ENCODE results near the gene LYPD8. TPM values are rescaled to one million over a fixed set of nuclear protein-coding genes. Genes with fewer than 3 reads are reported as not detected.
"Not testable (repeated sequence)": the region's sequence is repeated elsewhere in the genome, so short reads cannot be mapped to it uniquely, and the experiment has no call there.

The LYPD8 gene
- total and polyA plus RNA-seq, 2 experiments from 2014 or later: not detected

DNA sequence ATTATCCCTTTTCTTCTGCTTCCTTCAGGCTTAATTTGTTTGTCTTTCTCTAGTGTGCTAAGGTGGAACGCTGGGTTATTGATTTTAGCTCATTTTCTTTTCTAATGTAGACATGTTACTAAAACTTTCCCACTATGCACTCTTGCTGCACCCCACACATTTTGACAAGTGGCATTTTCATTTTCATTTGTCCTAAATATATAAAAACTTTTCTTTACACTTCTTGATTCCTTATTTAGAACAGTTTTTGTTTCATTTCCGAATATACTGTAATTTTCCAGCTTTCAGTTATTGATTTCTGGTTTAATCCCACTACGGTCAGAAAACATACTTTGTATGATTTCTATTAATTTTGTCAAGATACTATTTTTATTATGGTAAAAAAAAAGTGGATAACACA is 44.9 kb upstream of the LYPD8 start:
- Histone ChIP-seq H3K4me1 (ENCODE audit: insufficient read depth) (no peaks in the 10 kb centered on the region), H3F3A (replicated peaks; ENCODE audit: low read depth) (no peaks in the 10 kb centered on the region), H3K27me3 (ENCODE audit: insufficient read depth) (no peaks in the 10 kb centered on the region), H3K9me2 (ENCODE audit: insufficient read depth) (no peaks in the 10 kb centered on the region), H3K36me3 (ENCODE audit: insufficient read depth) (0 out of 2 replicates have a peak, but pooled peaks cover 3% of the 10 kb centered on the region), H3K79me2 (replicated peaks; ENCODE audit: insufficient read depth) (no peaks in the 10 kb centered on the region), H3K4me2 (no peak overlapping the region), H4K20me1 (replicated peaks; ENCODE audit: insufficient read depth) (no peaks in the 10 kb centered on the region), H2AFZ (no peak overlapping the region), H3K27ac (ENCODE audit: low read depth) (no peak overlapping the region), H3K4me3 (no peak overlapping the region)
- H3K27ac Mint-ChIP-seq: no peak overlapping the region
- peaks cover 94% of the 10 kb centered on the region for H3K9me3 Mint-ChIP-seq
- peaks cover 16% of the 10 kb centered on the region for H3K36me3 Mint-ChIP-seq (ENCODE audit: low read depth)
- no peak for DNase-seq (ENCODE audit: low spot score)
- no peak overlapping the region for H3K4me3 Mint-ChIP-seq
- no peak for ATAC-seq
- H3K27me3 Mint-ChIP-seq (ENCODE audit: insufficient read depth, low read depth, poor library complexity): peaks cover 6% of the 10 kb centered on the region
- H3K4me1 Mint-ChIP-seq: no peaks in the 10 kb centered on the region
- TF ChIP-seq CREB1 (CRISPR knock-in tag; IDR thresholded peaks at IDR 0.05; ENCODE audit: low read depth) (no peak), STAT1 (IDR thresholded peaks at IDR 0.05; ENCODE audit: unreplicated experiment) (no peak), NANOG (IDR thresholded peaks at IDR 0.05; ENCODE audit: borderline replicate concordance) (no peak)
- TF ChIP-seq, protein P1, sequence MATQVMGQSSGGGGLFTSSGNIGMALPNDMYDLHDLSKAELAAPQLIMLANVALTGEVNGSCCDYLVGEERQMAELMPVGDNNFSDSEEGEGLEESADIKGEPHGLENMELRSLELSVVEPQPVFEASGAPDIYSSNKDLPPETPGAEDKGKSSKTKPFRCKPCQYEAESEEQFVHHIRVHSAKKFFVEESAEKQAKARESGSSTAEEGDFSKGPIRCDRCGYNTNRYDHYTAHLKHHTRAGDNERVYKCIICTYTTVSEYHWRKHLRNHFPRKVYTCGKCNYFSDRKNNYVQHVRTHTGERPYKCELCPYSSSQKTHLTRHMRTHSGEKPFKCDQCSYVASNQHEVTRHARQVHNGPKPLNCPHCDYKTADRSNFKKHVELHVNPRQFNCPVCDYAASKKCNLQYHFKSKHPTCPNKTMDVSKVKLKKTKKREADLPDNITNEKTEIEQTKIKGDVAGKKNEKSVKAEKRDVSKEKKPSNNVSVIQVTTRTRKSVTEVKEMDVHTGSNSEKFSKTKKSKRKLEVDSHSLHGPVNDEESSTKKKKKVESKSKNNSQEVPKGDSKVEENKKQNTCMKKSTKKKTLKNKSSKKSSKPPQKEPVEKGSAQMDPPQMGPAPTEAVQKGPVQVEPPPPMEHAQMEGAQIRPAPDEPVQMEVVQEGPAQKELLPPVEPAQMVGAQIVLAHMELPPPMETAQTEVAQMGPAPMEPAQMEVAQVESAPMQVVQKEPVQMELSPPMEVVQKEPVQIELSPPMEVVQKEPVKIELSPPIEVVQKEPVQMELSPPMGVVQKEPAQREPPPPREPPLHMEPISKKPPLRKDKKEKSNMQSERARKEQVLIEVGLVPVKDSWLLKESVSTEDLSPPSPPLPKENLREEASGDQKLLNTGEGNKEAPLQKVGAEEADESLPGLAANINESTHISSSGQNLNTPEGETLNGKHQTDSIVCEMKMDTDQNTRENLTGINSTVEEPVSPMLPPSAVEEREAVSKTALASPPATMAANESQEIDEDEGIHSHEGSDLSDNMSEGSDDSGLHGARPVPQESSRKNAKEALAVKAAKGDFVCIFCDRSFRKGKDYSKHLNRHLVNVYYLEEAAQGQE (IDR thresholded peaks at IDR 0.05; ENCODE audit: unreplicated experiment): no peak

DNA sequence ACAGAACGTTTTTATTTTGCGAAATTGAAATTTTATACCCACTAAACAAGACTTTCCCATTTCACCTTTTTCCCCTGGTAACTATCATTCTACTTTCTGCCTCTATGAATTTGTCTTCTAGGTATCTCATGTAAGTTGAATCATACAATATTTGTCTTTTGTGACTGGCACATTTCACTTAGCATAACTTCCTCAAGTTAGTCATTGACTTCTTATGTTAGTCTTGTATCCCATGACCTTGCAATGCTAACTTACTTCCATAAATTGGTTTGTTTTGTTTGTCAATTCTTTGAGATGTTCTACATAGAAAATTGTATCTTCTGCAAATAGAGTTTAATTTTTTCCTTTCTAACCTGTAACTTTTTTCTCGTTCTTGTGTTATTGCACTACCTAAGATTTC is 43.2 kb upstream of the LYPD8 start:
- Mint-ChIP-seq H3K27me3 (ENCODE audit: insufficient read depth, low read depth, poor library complexity) (peaks cover 2% of the 10 kb centered on the region), H3K4me3 (no peak overlapping the region), H3K4me1 (no peaks in the 10 kb centered on the region), H3K36me3 (ENCODE audit: low read depth) (peaks cover 8% of the 10 kb centered on the region), H3K27ac (no peak overlapping the region), H3K9me3 (peaks cover 92% of the 10 kb centered on the region)
- Histone ChIP-seq H2AFZ (no peak overlapping the region), H3K4me2 (no peak overlapping the region), H3K4me3 (no peak overlapping the region), H3K27ac (ENCODE audit: low read depth) (no peak overlapping the region), H3K9me2 (ENCODE audit: insufficient read depth) (no peaks in the 10 kb centered on the region), H3K27me3 (ENCODE audit: insufficient read depth) (no peaks in the 10 kb centered on the region), H3F3A (replicated peaks; ENCODE audit: low read depth) (no peaks in the 10 kb centered on the region), H3K79me2 (replicated peaks; ENCODE audit: insufficient read depth) (no peaks in the 10 kb centered on the region), H3K4me1 (ENCODE audit: insufficient read depth) (no peaks in the 10 kb centered on the region), H4K20me1 (replicated peaks; ENCODE audit: insufficient read depth) (no peaks in the 10 kb centered on the region), H3K36me3 (ENCODE audit: insufficient read depth) (0 out of 2 replicates have a peak, but pooled peaks cover 3% of the 10 kb centered on the region)
- no peak for DNase-seq (ENCODE audit: low spot score)
- TF ChIP-seq ZNF331 (CRISPR knock-in tag; IDR thresholded peaks at IDR 0.05; ENCODE audit: low read depth) (no peak), NANOG (IDR thresholded peaks at IDR 0.05; ENCODE audit: borderline replicate concordance) (no peak)
- TF ChIP-seq, protein P2, sequence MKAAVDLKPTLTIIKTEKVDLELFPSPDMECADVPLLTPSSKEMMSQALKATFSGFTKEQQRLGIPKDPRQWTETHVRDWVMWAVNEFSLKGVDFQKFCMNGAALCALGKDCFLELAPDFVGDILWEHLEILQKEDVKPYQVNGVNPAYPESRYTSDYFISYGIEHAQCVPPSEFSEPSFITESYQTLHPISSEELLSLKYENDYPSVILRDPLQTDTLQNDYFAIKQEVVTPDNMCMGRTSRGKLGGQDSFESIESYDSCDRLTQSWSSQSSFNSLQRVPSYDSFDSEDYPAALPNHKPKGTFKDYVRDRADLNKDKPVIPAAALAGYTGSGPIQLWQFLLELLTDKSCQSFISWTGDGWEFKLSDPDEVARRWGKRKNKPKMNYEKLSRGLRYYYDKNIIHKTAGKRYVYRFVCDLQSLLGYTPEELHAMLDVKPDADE (IDR thresholded peaks at IDR 0.05): no peak
- ATAC-seq: no peak

DNA sequence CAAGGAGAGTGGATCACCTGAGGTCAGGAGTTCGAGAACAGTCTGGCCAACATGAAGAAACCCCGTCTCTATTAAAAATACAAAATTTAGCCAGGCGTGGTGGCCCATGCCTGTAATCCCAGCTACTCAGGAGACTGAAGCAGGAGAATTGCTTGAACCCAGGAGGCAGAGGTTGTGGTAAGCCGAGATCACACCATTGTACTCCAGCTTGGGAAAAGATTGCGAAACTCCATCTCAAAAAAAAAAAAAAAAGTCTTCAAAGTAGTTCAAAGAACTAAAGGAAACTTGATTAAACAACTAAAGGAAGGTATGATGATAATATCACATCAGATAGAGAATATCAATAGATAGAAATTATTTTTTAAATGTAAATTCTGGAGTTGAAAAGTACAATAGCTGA is 39.1 kb upstream of the LYPD8 start:
- H3K9me2 ChIP-seq (ENCODE audit: insufficient read depth); H2AFZ ChIP-seq; H3K4me3 ChIP-seq; H3K36me3 ChIP-seq (ENCODE audit: insufficient read depth); H3K27me3 Mint-ChIP-seq (ENCODE audit: insufficient read depth, low read depth, poor library complexity); H3K4me2 ChIP-seq; H3K4me1 Mint-ChIP-seq; DNase-seq (ENCODE audit: low spot score); H3K27ac ChIP-seq (ENCODE audit: low read depth); H3K4me3 Mint-ChIP-seq; H3F3A ChIP-seq (replicated peaks; ENCODE audit: low read depth); H3K27me3 ChIP-seq (ENCODE audit: insufficient read depth); H3K27ac Mint-ChIP-seq; ATAC-seq; H3K79me2 ChIP-seq (replicated peaks; ENCODE audit: insufficient read depth); H3K4me1 ChIP-seq (ENCODE audit: insufficient read depth); H4K20me1 ChIP-seq (replicated peaks; ENCODE audit: insufficient read depth): not testable (repeated sequence)
- H3K36me3 Mint-ChIP-seq (ENCODE audit: low read depth): peaks cover 15% of the 10 kb centered on the region
- peaks cover 95% of the 10 kb centered on the region for H3K9me3 Mint-ChIP-seq
